Gastroesophageal sphincter (tissue), 4 donors: ENCODE data around the gene CDK3. TPM values are rescaled to one million over a fixed set of nuclear protein-coding genes. Genes with fewer than 3 reads are reported as not detected.

Source experiments
- ATAC-seq: fragments of 150-250 bp; one replicate; pipeline ENCODE4 v1.9.1; 2016; ENCODE audit warnings: mild to moderate bottlenecking, moderate library complexity
- H3K27ac ChIP-seq, 4 donors: fragments of 200-600 bp; sonication (generic) in 3 of 4; 1 replicate in 3 of 4; 2 replicates in 1 of 4; pipeline ENCODE4 v1.5.1; 2016 to 2019
- H3K27me3 ChIP-seq: fragments of 200-600 bp; sonication (generic); one replicate; pipeline ENCODE4 v1.5.1; 2019
- H3K36me3 ChIP-seq, 2 donors: fragments of 200-600 bp; sonication (generic); one replicate each; pipeline ENCODE4 v1.5.1; 2019; ENCODE audit warnings: control low read depth in 1 of 2
- H3K4me1 ChIP-seq, 3 donors: fragments of 200-600 bp; sonication (generic); 1 replicate in 2 of 3; 2 replicates in 1 of 3; pipeline ENCODE4 v1.5.1; 2016 to 2019; ENCODE audit warnings: control low read depth in 2 of 3
- H3K4me3 ChIP-seq, 2 donors: fragments of 200-600 bp; sonication (generic); one replicate each; pipeline ENCODE4 v1.5.1; 2019; ENCODE audit warnings: mild to moderate bottlenecking in 1 of 2, moderate library complexity in 1 of 2
- H3K9me3 ChIP-seq, 3 donors: fragments of 200-600 bp; sonication (generic); one replicate each; pipeline ENCODE4 v1.5.1; 2017 to 2019; ENCODE audit warnings: control low read depth in 2 of 3
- CTCF ChIP-seq, 4 experiments: fragments of 200-600 bp in 2 of 4; fragments of 450-650 bp in 2 of 4; sonication (generic) in 1 of 4; IDR thresholded peaks; one replicate each; pipeline ENCODE4 v1.5.1; 2017 to 2019; ENCODE audit warnings: antibody characterized with exemption in 4 of 4, mild to moderate bottlenecking in 2 of 4, moderate library complexity in 2 of 4
- EP300 ChIP-seq: sonication (generic); formaldehyde crosslinking; IDR thresholded peaks from one replicate; pipeline ENCODE4 v1.6.1; 2017; ENCODE audit warnings: antibody characterized with exemption, mild to moderate bottlenecking
- POLR2A ChIP-seq, 2 donors: fragments of 450-650 bp; IDR thresholded peaks; one replicate each; pipeline ENCODE4 v1.6.1; 2017; ENCODE audit warnings: antibody characterized with exemption in 2 of 2, mild to moderate bottlenecking in 2 of 2, moderate library complexity in 1 of 2
- POLR2AphosphoS5 ChIP-seq: sonication (generic); formaldehyde crosslinking; IDR thresholded peaks from one replicate; pipeline ENCODE4 v1.6.1; 2017; ENCODE audit warnings: antibody characterized with exemption
- WGBS, 2 donors: methylation state at CpG; one replicate each; pipeline ENCODE4 v1.1.5; 2018; ENCODE audit warnings: low coverage in 1 of 2; 5-methylcytosine and 5-hydroxymethylcytosine counted together
- total RNA-seq, 4 donors: library from RNA; depleted of rRNA; stranded (reverse); fragments of >200 nt; gene quantifications; one replicate each; pipeline ENCODE4 v1.1.0, GENCODE V29; 2016

The CDK3 gene
- 1 to 10 TPM in 3 of 4 donors, not detected in 1; 1.2 to 5.6 (median 2.3) TPM for total RNA-seq

GRCh38 chr17:76000755-76001521, at the start of gene CDK3:
CDK3 (plus strand) TSS chr17:76000855; CDS start chr17:76001426, 571 bp downstream.
- TF ChIP-seq CTCF (IDR thresholded peaks at IDR 0.05) (no peak), EP300 (no peak)
- peaks cover 0 to 23% of the 10 kb centered on the region in 2 donors for H3K36me3 ChIP-seq
- peaks cover 0 to 17% (median 0%) of the 10 kb centered on the region in 3 donors for H3K4me1 ChIP-seq
- no peak within 1 kb of the TSS for H3K4me3 ChIP-seq
- H3K9me3 ChIP-seq = no peaks in the 10 kb centered on the region
- no peak for ATAC-seq
- no peak within 1 kb of the TSS for H3K27ac ChIP-seq
- WGBS, 2 donors = 100% methylated on average over 1 of the region's 21 CpGs; no CpG with 5 or more reads in 1 of the 2 donors
- H3K27me3 ChIP-seq = no peaks in the 10 kb centered on the region

GRCh38 chr17:75950855-75951554, 49.6 kb upstream of the CDK3 start:
- TF ChIP-seq POLR2AphosphoS5 (no peak), CTCF (IDR thresholded peaks at IDR 0.05) (no peak), EP300 (no peak), POLR2A (IDR thresholded peaks at IDR 0.05) (no peak)
- no peak for ATAC-seq
- Histone ChIP-seq H3K4me1 (no peaks in the 10 kb centered on the region), H3K9me3 (no peaks in the 10 kb centered on the region), H3K27me3 (no peaks in the 10 kb centered on the region), H3K36me3 (peaks cover 0 to 99% of the 10 kb centered on the region in 2 donors), H3K4me3 (no peak overlapping the region), H3K27ac (no peak overlapping the region)
- 65 to 76% methylated on average over 5 of the region's 8 CpGs for WGBS, 2 donors

- no peak overlapping the region for H3K4me3 ChIP-seq
- H3K27ac ChIP-seq = no peak overlapping the region
- WGBS, 2 donors = 60 to 74% methylated on average over 8 of the region's 8 CpGs
- H3K36me3 ChIP-seq = peaks cover 0 to 42% of the 10 kb centered on the region in 2 donors
- H3K9me3 ChIP-seq = no peaks in the 10 kb centered on the region
- no peak for TF ChIP-seq EP300
- TF ChIP-seq POLR2AphosphoS5 = no peak
- TF ChIP-seq POLR2A (IDR thresholded peaks at IDR 0.05) = no peak
- TF ChIP-seq CTCF (IDR thresholded peaks at IDR 0.05) = no peak
- H3K27me3 ChIP-seq = no peaks in the 10 kb centered on the region
- no peaks in the 10 kb centered on the region for H3K4me1 ChIP-seq
- no peak for ATAC-seq
Observed at GRCh38 chr17:75959051-75959838, 41.4 kb upstream of the CDK3 start.

- ATAC-seq = no peak
- Histone ChIP-seq H3K4me3 (no peak overlapping the region), H3K27me3 (no peaks in the 10 kb centered on the region), H3K4me1 (no peaks in the 10 kb centered on the region), H3K27ac (no peak overlapping the region), H3K9me3 (no peaks in the 10 kb centered on the region), H3K36me3 (peaks cover 0 to 34% of the 10 kb centered on the region in 2 donors)
- WGBS, 2 donors = 90 to 97% methylated on average over 3 to 7 of the region's 11 CpGs
- no peak for TF ChIP-seq POLR2AphosphoS5
- TF ChIP-seq POLR2A (IDR thresholded peaks at IDR 0.05) = no peak
- TF ChIP-seq CTCF (IDR thresholded peaks at IDR 0.05) = no peak
Observed at GRCh38 chr17:75959839-75960511, 40.7 kb upstream of the CDK3 start.
